ENCODE results near the gene SNAP47. TPM values are rescaled to one million over a fixed set of nuclear protein-coding genes. Genes with fewer than 3 reads are reported as not detected.

The SNAP47 gene
- polyA plus RNA-seq, 1 donor from 2014 or later: 56.0 TPM

DNA sequence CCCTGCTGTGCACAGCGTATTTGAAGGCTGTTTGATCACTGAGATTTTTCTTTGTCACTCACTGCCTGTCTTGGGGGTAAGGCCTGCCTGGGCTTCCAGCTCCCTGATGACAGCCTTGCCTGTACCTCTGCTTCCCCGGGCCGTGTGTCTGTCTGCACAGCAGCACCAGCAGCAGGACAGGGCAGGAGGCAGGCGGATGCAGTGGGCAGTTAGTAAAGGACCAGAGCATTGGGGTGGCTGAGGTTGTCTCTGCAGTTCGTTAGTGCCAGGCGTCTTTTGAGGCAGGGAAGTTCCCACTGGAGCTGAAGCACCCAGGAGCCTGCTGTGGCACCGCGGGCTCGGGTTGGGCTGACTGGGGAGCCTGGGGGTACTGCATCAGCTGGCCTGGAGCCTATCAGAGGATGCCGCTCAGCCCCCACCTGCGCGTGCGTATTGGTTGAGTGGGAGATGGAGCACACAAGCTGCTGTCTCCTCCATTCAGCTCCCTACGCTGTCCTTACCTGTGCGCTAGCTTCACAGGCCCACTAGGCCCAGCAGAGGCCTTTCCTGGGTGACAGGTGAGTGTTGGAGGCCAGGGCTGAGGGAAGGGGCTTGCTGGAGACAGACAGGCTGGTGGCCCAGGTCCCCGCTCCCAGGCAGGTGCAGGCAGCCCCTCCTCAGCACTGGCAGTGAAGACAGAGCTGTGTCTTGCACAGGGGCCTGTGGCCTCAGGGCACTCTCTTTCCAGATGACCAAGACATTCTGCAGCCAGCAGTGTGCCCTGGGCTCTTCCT lies 28.2 kb downstream of the SNAP47 start:
- Histone ChIP-seq H3K4me2 (ENCODE audit: low read length) (no peak overlapping the region), H3K36me3 (ENCODE audit: insufficient read depth, low read length) (peaks cover 8% of the 10 kb centered on the region)

DNA sequence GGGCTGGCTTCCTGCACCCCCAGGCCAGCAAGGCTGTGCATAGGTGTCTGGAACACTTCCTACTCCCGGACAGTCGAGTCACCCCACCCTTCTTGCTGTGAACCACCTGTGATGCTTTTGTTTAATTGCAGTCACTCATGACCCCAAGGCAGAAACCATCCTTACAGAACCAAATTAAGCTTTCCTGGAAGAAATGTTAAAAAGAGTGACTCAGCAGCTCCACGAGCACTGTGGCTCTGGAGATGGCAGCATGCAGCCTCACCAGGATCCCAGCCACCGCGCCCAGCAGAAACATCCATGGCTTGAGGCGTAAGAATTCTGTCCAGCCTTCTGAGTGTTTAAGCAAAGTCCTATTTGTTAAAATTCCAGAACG lies 28.8 kb downstream of the SNAP47 start:
- Histone ChIP-seq H3F3A (ENCODE audit: insufficient read depth, low read length, poor library complexity, severe bottlenecking) (no peaks in the 10 kb centered on the region), H3K79me2 (replicated peaks; ENCODE audit: insufficient read depth, low read length) (no peaks in the 10 kb centered on the region), H3K9me2 (ENCODE audit: insufficient read depth, low read length) (no peaks in the 10 kb centered on the region), H3K36me3 (ENCODE audit: insufficient read depth, low read length) (peaks cover 8% of the 10 kb centered on the region), H3K27ac (ENCODE audit: low read length) (no peak overlapping the region), H3K4me3 (ENCODE audit: low read length) (no peak overlapping the region), H3K27me3 (ENCODE audit: insufficient read depth, low read depth, low read length) (no peaks in the 10 kb centered on the region), H2AFZ (ENCODE audit: low read depth, low read length) (no peak overlapping the region), H3K9ac (ENCODE audit: low read length) (no peak overlapping the region), H4K20me1 (ENCODE audit: insufficient read depth) (no peaks in the 10 kb centered on the region), H3K9me3 (ENCODE audit: low read length) (no peaks in the 10 kb centered on the region), H3K4me2 (ENCODE audit: low read length) (no peak overlapping the region)
- TF ChIP-seq, protein P1, sequence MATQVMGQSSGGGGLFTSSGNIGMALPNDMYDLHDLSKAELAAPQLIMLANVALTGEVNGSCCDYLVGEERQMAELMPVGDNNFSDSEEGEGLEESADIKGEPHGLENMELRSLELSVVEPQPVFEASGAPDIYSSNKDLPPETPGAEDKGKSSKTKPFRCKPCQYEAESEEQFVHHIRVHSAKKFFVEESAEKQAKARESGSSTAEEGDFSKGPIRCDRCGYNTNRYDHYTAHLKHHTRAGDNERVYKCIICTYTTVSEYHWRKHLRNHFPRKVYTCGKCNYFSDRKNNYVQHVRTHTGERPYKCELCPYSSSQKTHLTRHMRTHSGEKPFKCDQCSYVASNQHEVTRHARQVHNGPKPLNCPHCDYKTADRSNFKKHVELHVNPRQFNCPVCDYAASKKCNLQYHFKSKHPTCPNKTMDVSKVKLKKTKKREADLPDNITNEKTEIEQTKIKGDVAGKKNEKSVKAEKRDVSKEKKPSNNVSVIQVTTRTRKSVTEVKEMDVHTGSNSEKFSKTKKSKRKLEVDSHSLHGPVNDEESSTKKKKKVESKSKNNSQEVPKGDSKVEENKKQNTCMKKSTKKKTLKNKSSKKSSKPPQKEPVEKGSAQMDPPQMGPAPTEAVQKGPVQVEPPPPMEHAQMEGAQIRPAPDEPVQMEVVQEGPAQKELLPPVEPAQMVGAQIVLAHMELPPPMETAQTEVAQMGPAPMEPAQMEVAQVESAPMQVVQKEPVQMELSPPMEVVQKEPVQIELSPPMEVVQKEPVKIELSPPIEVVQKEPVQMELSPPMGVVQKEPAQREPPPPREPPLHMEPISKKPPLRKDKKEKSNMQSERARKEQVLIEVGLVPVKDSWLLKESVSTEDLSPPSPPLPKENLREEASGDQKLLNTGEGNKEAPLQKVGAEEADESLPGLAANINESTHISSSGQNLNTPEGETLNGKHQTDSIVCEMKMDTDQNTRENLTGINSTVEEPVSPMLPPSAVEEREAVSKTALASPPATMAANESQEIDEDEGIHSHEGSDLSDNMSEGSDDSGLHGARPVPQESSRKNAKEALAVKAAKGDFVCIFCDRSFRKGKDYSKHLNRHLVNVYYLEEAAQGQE (IDR thresholded peaks at IDR 0.05; ENCODE audit: borderline replicate concordance): no peak
- TF ChIP-seq EP300 (conservative IDR thresholded peaks at IDR 0.05; ENCODE audit: poor library complexity, severe bottlenecking) (no peak), MXI1 (conservative IDR thresholded peaks at IDR 0.05; ENCODE audit: poor library complexity, severe bottlenecking) (no peak), SMC3 (conservative IDR thresholded peaks at IDR 0.05; ENCODE audit: poor library complexity) (no peak), EZH2 (IDR thresholded peaks at IDR 0.05; ENCODE audit: borderline replicate concordance, insufficient read depth, low read length, poor library complexity, severe bottlenecking) (no peak), TAF1 (IDR thresholded peaks at IDR 0.05; ENCODE audit: low read depth) (no peak), POLR2AphosphoS5 (IDR thresholded peaks at IDR 0.05) (no peak), RAD21 (conservative IDR thresholded peaks at IDR 0.05) (no peak)
- TF ChIP-seq, protein P2, sequence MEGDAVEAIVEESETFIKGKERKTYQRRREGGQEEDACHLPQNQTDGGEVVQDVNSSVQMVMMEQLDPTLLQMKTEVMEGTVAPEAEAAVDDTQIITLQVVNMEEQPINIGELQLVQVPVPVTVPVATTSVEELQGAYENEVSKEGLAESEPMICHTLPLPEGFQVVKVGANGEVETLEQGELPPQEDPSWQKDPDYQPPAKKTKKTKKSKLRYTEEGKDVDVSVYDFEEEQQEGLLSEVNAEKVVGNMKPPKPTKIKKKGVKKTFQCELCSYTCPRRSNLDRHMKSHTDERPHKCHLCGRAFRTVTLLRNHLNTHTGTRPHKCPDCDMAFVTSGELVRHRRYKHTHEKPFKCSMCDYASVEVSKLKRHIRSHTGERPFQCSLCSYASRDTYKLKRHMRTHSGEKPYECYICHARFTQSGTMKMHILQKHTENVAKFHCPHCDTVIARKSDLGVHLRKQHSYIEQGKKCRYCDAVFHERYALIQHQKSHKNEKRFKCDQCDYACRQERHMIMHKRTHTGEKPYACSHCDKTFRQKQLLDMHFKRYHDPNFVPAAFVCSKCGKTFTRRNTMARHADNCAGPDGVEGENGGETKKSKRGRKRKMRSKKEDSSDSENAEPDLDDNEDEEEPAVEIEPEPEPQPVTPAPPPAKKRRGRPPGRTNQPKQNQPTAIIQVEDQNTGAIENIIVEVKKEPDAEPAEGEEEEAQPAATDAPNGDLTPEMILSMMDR (IDR thresholded peaks at IDR 0.05; ENCODE audit: poor library complexity, severe bottlenecking): no peak

More for the DNA sequence above, 28.2 kb downstream of the SNAP47 start:
- no peak for TF ChIP-seq RAD21 (conservative IDR thresholded peaks at IDR 0.05)
- TF ChIP-seq EZH2 (IDR thresholded peaks at IDR 0.05; ENCODE audit: borderline replicate concordance, insufficient read depth, low read length, poor library complexity, severe bottlenecking): no peak
- no peaks in the 10 kb centered on the region for H3K79me2 ChIP-seq (replicated peaks; ENCODE audit: insufficient read depth, low read length)
- no peaks in the 10 kb centered on the region for H3K9me3 ChIP-seq (ENCODE audit: low read length)
- H3K9me2 ChIP-seq (ENCODE audit: insufficient read depth, low read length): no peaks in the 10 kb centered on the region
- H3F3A ChIP-seq (ENCODE audit: insufficient read depth, low read length, poor library complexity, severe bottlenecking): no peaks in the 10 kb centered on the region
- H2AFZ ChIP-seq (ENCODE audit: low read depth, low read length): no peak overlapping the region
- no peaks in the 10 kb centered on the region for H4K20me1 ChIP-seq (ENCODE audit: insufficient read depth)
- no peak overlapping the region for H3K9ac ChIP-seq (ENCODE audit: low read length)
- H3K27ac ChIP-seq (ENCODE audit: low read length): no peak overlapping the region
- H3K27me3 ChIP-seq (ENCODE audit: insufficient read depth, low read depth, low read length): no peaks in the 10 kb centered on the region
- no peak overlapping the region for H3K4me3 ChIP-seq (ENCODE audit: low read length)
